K562 (cell line): ENCODE data around the gene OR11L1. TPM values are rescaled to one million over a fixed set of nuclear protein-coding genes. Genes with fewer than 3 reads are reported as not detected.

Experiments used
- AFF1 ChIP-seq, 2 experiments: fragments of 450-650 bp; IDR thresholded peaks; 2 replicates each; pipeline ENCODE4 v1.6.1; 2018; ENCODE audit warnings: mild to moderate bottlenecking in 2 of 2, low read depth in 1 of 2; ENCODE audit not compliant: partially characterized antibody in 2 of 2
- ARID4B ChIP-seq: sonication (generic); formaldehyde crosslinking; IDR thresholded peaks from 2 replicates; pipeline ENCODE4 v1.8.0; 2022; ENCODE audit warnings: mild to moderate bottlenecking, missing genetic modification reagents
- DEAF1 ChIP-seq: fragments of 450-650 bp; formaldehyde crosslinking; IDR thresholded peaks from 2 replicates; pipeline ENCODE4 v1.4.0; 2020; ENCODE audit warnings: mild to moderate bottlenecking, moderate library complexity
- EZH2 ChIP-seq: IDR thresholded peaks from 2 replicates; pipeline ENCODE4 v1.6.1; 2012; ENCODE audit warnings: low read depth, mild to moderate bottlenecking, inconsistent platforms, low read length, borderline replicate concordance
- FOSL1 ChIP-seq: fragments of 200-800 bp; sonication (Bioruptor generic); conservative IDR thresholded peaks from 2 replicates; pipeline ENCODE4 v1.6.1; 2016; ENCODE audit warnings: missing genetic modification characterization, missing compliant biosample characterization
- HDAC1 ChIP-seq, 2 experiments: fragments of 450-650 bp; IDR thresholded peaks; 2 replicates each; pipeline ENCODE4 v1.6.1; 2016 to 2017; ENCODE audit warnings: inconsistent platforms in 1 of 2, mild to moderate bottlenecking in 1 of 2, moderate library complexity in 1 of 2
- HMGXB4 ChIP-seq: sonication (generic); formaldehyde crosslinking; IDR thresholded peaks from 2 replicates; pipeline ENCODE4 v1.8.1; 2023; ENCODE audit warnings: mild to moderate bottlenecking, missing genetic modification reagents
- HOXB6 ChIP-seq: fragments of 250-450 bp; sonication (Bioruptor Pico); IDR thresholded peaks from 2 replicates; pipeline ENCODE4 v1.5.1; 2022; ENCODE audit warnings: mild to moderate bottlenecking, borderline replicate concordance
- NFIX ChIP-seq: fragments of 250-450 bp; sonication (Bioruptor Pico); IDR thresholded peaks from 2 replicates; pipeline ENCODE4 v1.4.0; 2020; ENCODE audit warnings: low read depth, mild to moderate bottlenecking, moderate library complexity
- NFYB ChIP-seq: IDR thresholded peaks from 2 replicates; pipeline ENCODE4 v1.6.1; 2011; ENCODE audit warnings: mild to moderate bottlenecking, moderate library complexity; ENCODE audit not compliant: insufficient read length; ENCODE audit errors: extremely low read depth
- NKRF ChIP-seq: fragments of 450-650 bp; IDR thresholded peaks from 2 replicates; pipeline ENCODE4 v1.6.1; 2016; ENCODE audit warnings: borderline replicate concordance
- SPI1 ChIP-seq: IDR thresholded peaks from 2 replicates; pipeline ENCODE4 v1.6.1; 2011; ENCODE audit warnings: low read depth, low read length, control low read depth, borderline replicate concordance
- polyA plus RNA-seq, 8 experiments: library from polyadenylated mRNA; depleted of rRNA in 4 of 8; stranded (reverse) in 5 of 8; unstranded in 3 of 8; fragments of >200 nt; fragmentation: Nextera tagmentation in 2 of 8; fragmentation: Illumina TruSeq in 1 of 8; extraction: Ambion mirVana in 2 of 8; extraction: Trizol in 1 of 8; gene quantifications; 2 replicates each; pipeline versions ENCODE4 v1.2.1 to v1.2.3, GENCODE V29; 2011 to 2014; ENCODE audit warnings: inconsistent platforms in 1 of 8, missing spikeins in 1 of 8
- total RNA-seq, 7 experiments: library from RNA; depleted of rRNA in 6 of 7; stranded (reverse); fragments of >200 nt in 6 of 7; fragmentation: Illumina TruSeq in 2 of 7; extraction: Trizol in 2 of 7; gene quantifications; 2 replicates each; pipeline versions ENCODE4 v1.2.1 to v1.2.3, GENCODE V29; 2011 to 2021; ENCODE audit warnings: low replicate concordance in 1 of 7

The OR11L1 gene
- total and polyA plus RNA-seq, 9 of the 15 experiments (the other 6 are each of a cell fraction or from before 2014, with no cell fraction given), result not detected

GRCh38 chr1:247857985-247858619 is 16.4 kb upstream of the OR11L1 start (continued):
- TF ChIP-seq HMGXB4 (CRISPR knock-in tag) (no peak), FOSL1 (tag) (no peak), SPI1 (no peak), HOXB6 (CRISPR knock-in tag) (no peak), HDAC1 (IDR thresholded peaks at IDR 0.05) (no peak), NKRF (peak; percentile 17; the same call in 1 of the 2 replicates), AFF1 (IDR thresholded peaks at IDR 0.05; ENCODE audit: low read depth in 1 of 2, partially characterized antibody in 2 of 2) (no peak), NFIX (no peak), DEAF1 (CRISPR knock-in tag) (no peak), NFYB (no peak), ARID4B (no peak), EZH2 (no peak)
